OCI-LY1 (cell line): ENCODE results near the gene DRC3.

Experiments used
- H2AFZ ChIP-seq: fragments of 200-600 bp; sonication (generic), shearing (Covaris generic); 2 replicates; pipeline ENCODE4 v1.6.0; 2014; ENCODE audit warnings: antibody characterized with exemption, mild to moderate bottlenecking, low read length
- H3F3A ChIP-seq: fragments of 200-600 bp; sonication (generic), shearing (Covaris generic); 2 replicates; pipeline ENCODE4 v1.6.0; 2014; ENCODE audit warnings: mild to moderate bottlenecking, antibody characterized with exemption, low read length, moderate library complexity; ENCODE audit not compliant: insufficient read depth
- H3K27ac ChIP-seq: fragments of 200-600 bp; sonication (generic); 2 replicates; pipeline ENCODE4 v1.5.1; 2014; ENCODE audit warnings: low read length, mixed run types, mild to moderate bottlenecking, low read depth; ENCODE audit not compliant: poor library complexity, severe bottlenecking
- H3K27me3 ChIP-seq: fragments of 200-600 bp; sonication (generic); 2 replicates; pipeline ENCODE4 v1.6.0; 2014; ENCODE audit warnings: antibody characterized with exemption, mild to moderate bottlenecking, low read length, moderate library complexity; ENCODE audit not compliant: insufficient read depth
- H3K36me3 ChIP-seq: fragments of 200-600 bp; sonication (generic); 2 replicates; pipeline ENCODE4 v1.6.1; 2014; ENCODE audit warnings: mild to moderate bottlenecking, antibody characterized with exemption, low read length, moderate library complexity, mixed read lengths; ENCODE audit not compliant: insufficient read depth
- H3K4me1 ChIP-seq: fragments of 200-600 bp; sonication (generic); 2 replicates; pipeline ENCODE4 v1.5.1; 2014; ENCODE audit warnings: mild to moderate bottlenecking, low read length, moderate library complexity; ENCODE audit not compliant: insufficient read depth, severe bottlenecking
- H3K4me2 ChIP-seq: fragments of 200-600 bp; sonication (generic), shearing (Covaris generic); 2 replicates; pipeline ENCODE4 v1.6.1; 2014; ENCODE audit warnings: low read length
- H3K4me3 ChIP-seq: fragments of 200-600 bp; sonication (generic); 2 replicates; pipeline ENCODE4 v1.5.1; 2014; ENCODE audit warnings: low read length, low read depth, mild to moderate bottlenecking, mixed read lengths; ENCODE audit not compliant: poor library complexity, severe bottlenecking
- H3K79me2 ChIP-seq: fragments of 200-600 bp; shearing (Covaris generic); 2 replicates; pipeline ENCODE4 v1.6.1; 2016; ENCODE audit warnings: mixed run types, low read length, mixed read lengths; ENCODE audit not compliant: insufficient read depth
- H3K9ac ChIP-seq: fragments of 200-600 bp; sonication (generic), shearing (Covaris generic); 2 replicates; pipeline ENCODE4 v1.6.1; 2014; ENCODE audit warnings: mild to moderate bottlenecking, low read length, mixed read lengths
- H3K9me2 ChIP-seq: fragments of 200-600 bp; sonication (generic), shearing (Covaris generic); 2 replicates; pipeline ENCODE4 v1.6.1; 2014; ENCODE audit warnings: low read depth, mild to moderate bottlenecking, low read length, mixed read lengths
- H3K9me3 ChIP-seq: fragments of 200-600 bp; shearing (Covaris generic); 2 replicates; pipeline ENCODE4 v1.6.1; 2014; ENCODE audit warnings: low read length, mixed read lengths
- H4K20me1 ChIP-seq: fragments of 200-600 bp; sonication (generic), shearing (Covaris generic); 2 replicates; pipeline ENCODE4 v1.6.0; 2016; ENCODE audit warnings: mild to moderate bottlenecking, low read length; ENCODE audit not compliant: insufficient read depth
- CTCF ChIP-seq: fragments of 200-600 bp; sonication (generic), shearing (Covaris generic); IDR thresholded peaks from 2 replicates; pipeline ENCODE4 v1.5.1; 2017; ENCODE audit warnings: mild to moderate bottlenecking, antibody characterized with exemption, low read length, moderate library complexity, mixed read lengths
- EZH2 ChIP-seq: fragments of 200-600 bp; sonication (generic), shearing (Covaris generic); IDR thresholded peaks from 2 replicates; pipeline ENCODE4 v1.8.0; 2017; ENCODE audit warnings: borderline replicate concordance, mixed run types, mild to moderate bottlenecking, antibody characterized with exemption, low read length, moderate library complexity, mixed read lengths

The DRC3 gene

DNA sequence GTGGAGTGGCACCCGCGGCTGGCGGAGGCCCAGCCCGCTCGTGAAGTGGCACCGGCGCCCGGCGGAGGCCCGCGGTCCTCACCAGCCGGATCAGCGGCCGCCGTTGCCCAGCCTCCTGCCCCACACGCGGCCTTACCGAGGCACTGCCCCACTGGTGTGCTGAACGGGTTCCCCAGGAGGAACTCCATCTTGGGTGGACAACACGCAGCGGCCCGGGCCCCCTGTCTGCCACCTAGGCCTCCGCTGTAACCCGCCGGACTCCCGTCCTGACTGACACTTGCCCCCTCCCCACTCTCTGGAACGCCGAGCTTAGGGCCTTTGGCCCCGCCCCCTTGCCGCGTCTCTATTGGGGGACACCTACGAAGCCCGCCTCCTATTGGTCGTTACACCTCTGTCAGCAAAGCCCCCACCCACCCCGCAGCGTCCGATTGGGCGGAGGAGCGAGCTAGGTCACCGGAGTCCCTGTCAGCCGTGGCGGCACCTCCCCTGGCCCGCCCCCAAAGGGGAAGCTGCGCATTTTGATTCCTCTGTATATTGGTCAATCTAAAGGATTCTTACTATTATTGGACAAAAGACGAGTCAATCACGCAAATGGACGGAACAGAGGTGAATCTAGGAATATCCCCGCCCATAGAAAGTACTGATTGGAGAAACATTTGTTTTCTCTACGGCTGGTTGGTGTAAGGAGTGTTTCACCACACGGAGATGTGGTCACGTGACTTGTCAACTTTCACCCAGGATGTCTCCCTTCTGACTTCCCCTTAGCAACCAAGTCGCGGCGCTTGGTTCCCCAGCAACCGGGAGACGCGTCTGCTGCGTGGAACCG is at the start of gene DRC3, which contains the start of gene TOM1L2:
Gene DRC3 (plus strand): TSS at position 737 of the 826 bp plus-strand sequence. CDS start 4,737 bp downstream, outside the sequence.
Gene TOM1L2 (minus strand): TSS at position 275 of the 826 bp plus-strand sequence. CDS start 87 bp downstream, at position 188.
- no peaks in the 10 kb centered on the region for H3K36me3 ChIP-seq
- no peak within 1 kb of the TSS for H2AFZ ChIP-seq
- H3K4me1 ChIP-seq: peaks cover 16% of the 10 kb centered on the region
- peak within 1 kb of the TSS; percentile 61 for H3K9ac ChIP-seq
- H3K9me2 ChIP-seq: no peaks in the 10 kb centered on the region
- no peaks in the 10 kb centered on the region for H4K20me1 ChIP-seq
- no peaks in the 10 kb centered on the region for H3K9me3 ChIP-seq
- H3K4me2 ChIP-seq: peak within 1 kb of the TSS; percentile 72
- H3K4me3 ChIP-seq: peak within 1 kb of the TSS; percentile 74
- H3K27me3 ChIP-seq: no peaks in the 10 kb centered on the region
- H3F3A ChIP-seq: no peaks in the 10 kb centered on the region
- no peak within 1 kb of the TSS for H3K27ac ChIP-seq
- TF ChIP-seq EZH2 (no peak), CTCF (no peak)
- no peaks in the 10 kb centered on the region for H3K79me2 ChIP-seq

DNA sequence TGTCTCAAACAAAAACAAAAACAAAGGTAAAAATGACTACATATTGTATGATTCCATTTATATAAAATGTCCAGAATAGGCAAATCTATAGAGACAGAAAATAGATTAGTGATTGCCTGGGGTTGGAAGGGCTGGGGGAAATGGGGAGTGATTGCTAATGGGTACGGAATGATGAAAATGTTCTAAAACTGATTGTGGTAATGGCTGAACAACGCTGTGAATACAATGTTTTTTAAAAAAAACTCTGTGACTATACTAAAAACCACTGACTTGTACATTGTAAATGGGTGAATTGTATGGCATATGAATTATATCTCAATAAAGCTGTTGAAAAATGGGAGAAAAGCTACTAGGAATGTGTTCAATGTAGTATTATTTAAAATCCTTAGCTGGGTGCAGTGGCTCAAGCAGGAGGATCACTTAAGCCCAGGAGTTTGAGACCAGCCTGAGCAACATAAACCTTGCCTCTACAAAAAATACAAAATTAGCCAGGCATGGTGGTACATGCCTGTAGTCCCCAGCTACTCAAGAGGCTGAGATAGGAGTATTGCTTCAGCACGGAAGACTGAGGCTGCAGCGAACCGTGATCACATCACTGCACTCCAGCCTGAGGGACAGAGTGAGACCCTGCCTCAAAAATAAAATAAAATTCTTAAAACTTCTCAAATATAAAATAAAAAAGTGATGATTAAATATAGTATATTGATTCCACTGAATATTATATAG is 48.4 kb upstream of the DRC3 start:
- H3K27ac ChIP-seq: no peak overlapping the region
- H3K9me3 ChIP-seq: no peaks in the 10 kb centered on the region
- no peak for TF ChIP-seq CTCF
- TF ChIP-seq EZH2: no peak
- no peak overlapping the region for H2AFZ ChIP-seq
- no peaks in the 10 kb centered on the region for H3K36me3 ChIP-seq
- H3K4me1 ChIP-seq: no peaks in the 10 kb centered on the region
- H3K79me2 ChIP-seq: no peaks in the 10 kb centered on the region
- no peaks in the 10 kb centered on the region for H3F3A ChIP-seq
- no peaks in the 10 kb centered on the region for H3K9me2 ChIP-seq
- H3K27me3 ChIP-seq: no peaks in the 10 kb centered on the region; the same call in 1 of the 2 replicates
- H3K4me3 ChIP-seq: no peak overlapping the region
- H3K9ac ChIP-seq: no peak overlapping the region
- H3K4me2 ChIP-seq: no peak overlapping the region
- no peaks in the 10 kb centered on the region for H4K20me1 ChIP-seq

DNA sequence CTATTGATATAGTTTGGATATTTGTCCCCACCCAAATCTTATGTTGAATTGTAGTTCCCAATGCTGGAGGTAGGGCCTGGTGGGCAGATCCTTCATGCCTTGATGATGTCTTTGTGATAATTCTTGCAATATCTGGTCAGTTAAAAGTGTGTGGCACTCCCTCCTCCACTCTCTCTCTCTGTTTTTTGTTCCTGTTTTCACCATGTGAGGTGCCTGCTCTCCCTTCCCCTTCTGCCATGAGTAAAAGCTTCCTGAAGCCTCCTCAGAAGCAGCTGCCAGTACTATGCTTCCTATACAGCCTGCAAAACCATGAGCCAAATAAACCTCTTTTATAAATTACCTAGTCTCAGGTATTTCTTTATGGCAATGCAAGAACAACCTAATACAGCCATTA is 47.8 kb upstream of the DRC3 start:
- Histone ChIP-seq H2AFZ (no peak overlapping the region), H3K27ac (no peak overlapping the region), H3K9ac (no peak overlapping the region), H3K27me3 (peaks cover under 1% of the 10 kb centered on the region; the same call in 1 of the 2 replicates), H3K9me3 (no peaks in the 10 kb centered on the region), H3K36me3 (no peaks in the 10 kb centered on the region), H3K79me2 (no peaks in the 10 kb centered on the region), H3K4me1 (no peaks in the 10 kb centered on the region), H3F3A (no peaks in the 10 kb centered on the region), H4K20me1 (no peaks in the 10 kb centered on the region), H3K9me2 (no peaks in the 10 kb centered on the region), H3K4me3 (no peak overlapping the region), H3K4me2 (no peak overlapping the region)
- TF ChIP-seq EZH2: no peak
- TF ChIP-seq CTCF: no peak
